HEK293 (cell line): Measurements from ENCODE around the gene MAPK11.

Source experiments
- CTCF ChIA-PET: fragments of 350-600 bp; formaldehyde crosslinking; extraction: SDS; loops from one replicate; lab custom pipeline; 2021; ENCODE audit warnings: antibody characterized with exemption; lab: Yijun Ruan, JAX
- POLR2A ChIA-PET: fragments of 300-600 bp; formaldehyde crosslinking; extraction: SDS; loops from one replicate; lab custom pipeline; 2020; ENCODE audit warnings: antibody characterized with exemption, inconsistent platforms; lab: Yijun Ruan, JAX
- H3K27ac ChIP-seq: fragments of 200-500 bp; sonication (Bioruptor generic); 2 replicates; pipeline ENCODE4 v1.5.1; 2014; ENCODE audit warnings: low read depth, low read length, control low read depth, inconsistent platforms; ENCODE audit errors: extremely low read depth
- H3K36me3 ChIP-seq, 2 experiments: fragments of 200-500 bp in 1 of 2; sonication (Bioruptor generic) in 1 of 2; 1 replicate in 1 of 2; 2 replicates in 1 of 2; pipeline ENCODE4 v1.5.1; 2014 to 2017; ENCODE audit warnings: inconsistent platforms in 2 of 2, low read length in 2 of 2; ENCODE audit not compliant: control insufficient read depth in 2 of 2, insufficient read depth in 1 of 2
- H3K4me1 ChIP-seq: fragments of 200-500 bp; sonication (Bioruptor generic); 2 replicates; pipeline ENCODE4 v1.5.1; 2014; ENCODE audit warnings: mild to moderate bottlenecking, low read length, inconsistent platforms; ENCODE audit not compliant: control insufficient read depth, insufficient read depth
- H3K4me3 ChIP-seq: 2 replicates; pipeline ENCODE4 v1.5.1; 2011; ENCODE audit warnings: low read depth, mild to moderate bottlenecking, control low read depth, low read length, moderate library complexity
- H3K9me3 ChIP-seq: fragments of 200-500 bp; sonication (Bioruptor generic); 2 replicates; pipeline ENCODE4 v1.5.1; 2014; ENCODE audit warnings: low read depth, low read length, inconsistent platforms; ENCODE audit not compliant: control insufficient read depth, insufficient read depth
- EGR2 ChIP-seq: fragments of 450-650 bp; formaldehyde crosslinking; IDR thresholded peaks from 2 replicates; pipeline ENCODE4 v1.5.1; 2016; ENCODE audit warnings: low read depth, missing biosample characterization, missing genetic modification characterization
- GLIS1 ChIP-seq: fragments of 450-650 bp; formaldehyde crosslinking; IDR thresholded peaks from 2 replicates; pipeline ENCODE4 v1.5.1; 2016; ENCODE audit warnings: missing biosample characterization, missing genetic modification characterization
- KLF1 ChIP-seq: fragments of 450-650 bp; formaldehyde crosslinking; IDR thresholded peaks from 2 replicates; pipeline ENCODE4 v1.5.1; 2016; ENCODE audit warnings: missing biosample characterization, missing genetic modification characterization
- SALL2 ChIP-seq: fragments of 450-650 bp; formaldehyde crosslinking; IDR thresholded peaks from 2 replicates; pipeline ENCODE4 v1.5.0; 2017; ENCODE audit warnings: missing biosample characterization, mild to moderate bottlenecking, missing genetic modification characterization, borderline replicate concordance
- SETDB1 ChIP-seq: IDR thresholded peaks from one replicate; pipeline ENCODE4 v1.6.1; 2017; ENCODE audit warnings: mild to moderate bottlenecking, low read length, moderate library complexity, mixed read lengths; ENCODE audit not compliant: insufficient read length
- ZNF114 ChIP-seq: fragments of 450-650 bp; formaldehyde crosslinking; IDR thresholded peaks from 2 replicates; pipeline ENCODE4 v1.5.0; 2017; ENCODE audit warnings: missing biosample characterization, missing genetic modification characterization
- ZNF138 ChIP-seq: fragments of 450-650 bp; formaldehyde crosslinking; IDR thresholded peaks from 2 replicates; pipeline ENCODE4 v1.5.1; 2016; ENCODE audit warnings: missing biosample characterization, missing genetic modification characterization, borderline replicate concordance
- ZNF169 ChIP-seq: fragments of 450-650 bp; formaldehyde crosslinking; IDR thresholded peaks from 2 replicates; pipeline ENCODE4 v1.5.1; 2016; ENCODE audit warnings: missing biosample characterization, missing genetic modification characterization
- ZNF248 ChIP-seq: fragments of 450-650 bp; formaldehyde crosslinking; IDR thresholded peaks from 2 replicates; pipeline ENCODE4 v1.5.1; 2017; ENCODE audit warnings: missing biosample characterization, missing genetic modification characterization
- ZNF341 ChIP-seq: fragments of 450-650 bp; formaldehyde crosslinking; IDR thresholded peaks from 2 replicates; pipeline ENCODE4; 2016; ENCODE audit warnings: low read depth, missing biosample characterization, missing genetic modification characterization
- ZNF433 ChIP-seq: fragments of 450-650 bp; formaldehyde crosslinking; IDR thresholded peaks from 2 replicates; pipeline ENCODE4 v1.5.1; 2016; ENCODE audit warnings: missing biosample characterization, missing genetic modification characterization, low read depth
- ZNF544 ChIP-seq: fragments of 450-650 bp; formaldehyde crosslinking; IDR thresholded peaks from 2 replicates; pipeline ENCODE4 v1.5.0; 2017; ENCODE audit warnings: missing biosample characterization, missing genetic modification characterization
- ZNF555 ChIP-seq: fragments of 450-650 bp; formaldehyde crosslinking; conservative IDR thresholded peaks from 2 replicates; pipeline ENCODE4 v1.5.1; 2017; ENCODE audit warnings: missing biosample characterization, mild to moderate bottlenecking, missing genetic modification characterization, inconsistent platforms
- ZNF600 ChIP-seq: fragments of 450-650 bp; formaldehyde crosslinking; IDR thresholded peaks from 2 replicates; pipeline ENCODE4 v1.5.1; 2016; ENCODE audit warnings: missing biosample characterization, missing genetic modification characterization
- ZNF658 ChIP-seq: fragments of 450-650 bp; formaldehyde crosslinking; IDR thresholded peaks from 2 replicates; pipeline ENCODE4; 2016; ENCODE audit warnings: missing biosample characterization, missing genetic modification characterization
- ZNF660 ChIP-seq: fragments of 450-650 bp; IDR thresholded peaks from 2 replicates; pipeline ENCODE4 v1.5.1; 2018; ENCODE audit warnings: missing biosample characterization, mild to moderate bottlenecking, missing genetic modification characterization
- ZXDB ChIP-seq: fragments of 450-650 bp; formaldehyde crosslinking; IDR thresholded peaks from 2 replicates; pipeline ENCODE4 v1.5.1; 2016; ENCODE audit warnings: missing biosample characterization, missing genetic modification characterization
- TF ChIP-seq, protein P1 (sequence below): fragments of 450-650 bp; formaldehyde crosslinking; IDR thresholded peaks from 2 replicates; pipeline ENCODE4 v1.5.1; 2016; ENCODE audit warnings: missing biosample characterization, missing genetic modification characterization
- TF ChIP-seq, protein P2 (sequence below): fragments of 450-650 bp; formaldehyde crosslinking; IDR thresholded peaks from 2 replicates; pipeline ENCODE4 v1.5.1; 2016; ENCODE audit warnings: missing biosample characterization, missing genetic modification characterization
- TF ChIP-seq, protein P3 (sequence below): fragments of 450-650 bp; formaldehyde crosslinking; IDR thresholded peaks from 2 replicates; pipeline ENCODE4 v1.5.1; 2016; ENCODE audit warnings: missing biosample characterization, missing genetic modification characterization
- TF ChIP-seq, protein P4 (sequence below): sonication (generic); formaldehyde crosslinking; IDR thresholded peaks from 2 replicates; pipeline ENCODE4 v1.8.1; 2022; ENCODE audit warnings: mild to moderate bottlenecking, moderate library complexity, missing genetic modification reagents
- TF ChIP-seq, protein P5 (sequence below): fragments of 450-650 bp; formaldehyde crosslinking; IDR thresholded peaks from 2 replicates; pipeline ENCODE4; 2016; ENCODE audit warnings: missing biosample characterization, missing genetic modification characterization
- TF ChIP-seq, protein P6 (sequence below): fragments of 450-650 bp; formaldehyde crosslinking; IDR thresholded peaks from 2 replicates; pipeline ENCODE4 v1.5.1; 2016; ENCODE audit warnings: missing biosample characterization, missing genetic modification characterization, low read depth
- TF ChIP-seq, protein P7 (sequence below): fragments of 450-650 bp; formaldehyde crosslinking; IDR thresholded peaks from 2 replicates; pipeline ENCODE4 v1.5.1; 2016; ENCODE audit warnings: missing biosample characterization, missing genetic modification characterization, low read depth

Gene MAPK11

DNA sequence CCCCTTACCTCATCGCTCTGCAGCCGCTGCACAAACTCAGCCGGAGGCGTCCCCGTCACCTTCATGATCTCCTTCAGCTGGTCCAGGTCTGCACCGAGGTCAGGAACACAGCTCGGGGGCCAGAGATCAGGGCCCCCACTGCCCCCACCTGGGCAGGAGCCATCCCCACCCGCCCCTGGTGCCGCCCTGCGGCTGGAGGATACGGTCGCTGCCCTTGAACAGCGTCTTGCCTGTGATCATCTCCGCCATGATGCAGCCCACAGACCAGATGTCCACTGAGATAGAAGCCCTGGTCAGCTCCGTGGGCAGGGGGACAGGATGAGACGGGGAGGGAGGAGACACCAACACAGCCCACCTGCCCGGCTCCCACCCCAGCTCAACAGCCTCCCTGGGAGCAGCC lies 14.6 kb downstream of the MAPK11 start:
- Histone ChIP-seq H3K9me3 (no peaks in the 10 kb centered on the region), H3K36me3 (peaks cover 0 to 75% of the 10 kb centered on the region in 2 experiments; a peak in 2 of 3 replicates), H3K4me1 (peaks cover 3% of the 10 kb centered on the region; the same call in 1 of the 2 replicates), H3K4me3 (no peak overlapping the region), H3K27ac (no peak overlapping the region)
- peak; percentile 69 for TF ChIP-seq EGR2
- TF ChIP-seq, protein P1, sequence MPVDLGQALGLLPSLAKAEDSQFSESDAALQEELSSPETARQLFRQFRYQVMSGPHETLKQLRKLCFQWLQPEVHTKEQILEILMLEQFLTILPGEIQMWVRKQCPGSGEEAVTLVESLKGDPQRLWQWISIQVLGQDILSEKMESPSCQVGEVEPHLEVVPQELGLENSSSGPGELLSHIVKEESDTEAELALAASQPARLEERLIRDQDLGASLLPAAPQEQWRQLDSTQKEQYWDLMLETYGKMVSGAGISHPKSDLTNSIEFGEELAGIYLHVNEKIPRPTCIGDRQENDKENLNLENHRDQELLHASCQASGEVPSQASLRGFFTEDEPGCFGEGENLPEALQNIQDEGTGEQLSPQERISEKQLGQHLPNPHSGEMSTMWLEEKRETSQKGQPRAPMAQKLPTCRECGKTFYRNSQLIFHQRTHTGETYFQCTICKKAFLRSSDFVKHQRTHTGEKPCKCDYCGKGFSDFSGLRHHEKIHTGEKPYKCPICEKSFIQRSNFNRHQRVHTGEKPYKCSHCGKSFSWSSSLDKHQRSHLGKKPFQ (tag by site-specific recombination) = no peak
- ChIA-PET POLR2A (interaction anchor here (0.7 to 1.0 kb wide), 2 partner anchors 10 to 48 kb away, joined by 3 read pairs; no protein-coding TSS in a partner anchor), CTCF (no interaction called here)

DNA sequence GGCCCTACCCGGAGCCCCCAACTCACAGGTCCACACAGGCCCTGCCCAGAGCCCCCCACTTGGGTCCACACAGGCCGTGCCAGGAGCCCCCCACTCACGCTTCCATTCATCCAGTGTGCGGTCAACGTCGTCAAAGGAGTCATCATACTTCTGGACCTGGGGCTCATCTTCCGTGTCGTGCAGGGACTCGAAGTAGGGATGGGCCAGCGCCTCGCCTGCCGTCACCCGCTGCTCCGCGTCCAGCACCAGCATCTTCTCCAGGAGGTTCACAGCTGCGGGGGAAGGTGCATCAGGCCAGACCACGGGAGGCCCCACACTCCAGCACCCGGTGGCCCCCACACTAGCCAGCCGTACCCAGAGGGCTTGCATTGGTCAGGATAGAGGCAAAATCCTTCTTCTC lies 15.1 kb downstream of the MAPK11 start:
- ChIA-PET POLR2A (interaction anchor here (1.0 kb wide), 1 partner anchor 10 kb away, joined by 3 read pairs; no protein-coding TSS in a partner anchor), CTCF (interaction anchor here (0.6 kb wide), 1 partner anchor 32 kb away, joined by 4 read pairs; no protein-coding TSS in a partner anchor)

DNA sequence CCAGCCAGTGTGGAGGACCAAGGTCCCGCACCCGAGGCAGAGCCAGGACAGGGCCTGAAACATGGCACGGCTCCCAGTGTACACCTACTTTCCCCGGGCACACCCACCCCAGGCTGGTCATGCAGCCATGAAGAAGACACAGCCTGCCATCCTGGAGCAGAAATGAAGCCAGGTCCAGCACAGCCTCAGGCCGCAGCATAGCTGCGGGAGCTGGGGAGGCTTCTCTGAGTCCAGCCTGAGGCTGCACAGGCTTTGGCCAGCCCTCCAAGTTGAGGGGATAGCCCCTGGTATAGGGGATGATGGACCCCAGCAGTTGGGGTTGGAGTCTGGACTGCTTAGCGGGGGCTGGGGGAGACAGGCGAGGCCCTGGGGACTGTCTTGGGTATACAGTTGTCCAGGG lies 16.2 kb downstream of the MAPK11 start:
- H3K4me1 ChIP-seq = peaks cover 9% of the 10 kb centered on the region
- no peaks in the 10 kb centered on the region for H3K9me3 ChIP-seq
- POLR2A ChIA-PET = no interaction called here
- CTCF ChIA-PET = interaction anchor here (0.7 kb wide), 1 partner anchor 22 kb away, joined by 3 read pairs; no protein-coding TSS in a partner anchor
- H3K27ac ChIP-seq = no peak overlapping the region
- H3K4me3 ChIP-seq = no peak overlapping the region
- peaks cover 0 to 80% of the 10 kb centered on the region in 2 experiments; a peak in 1 of 3 replicates for H3K36me3 ChIP-seq
- TF ChIP-seq ZNF658 (tag by site-specific recombination) (no peak), ZNF544 (no peak), ZNF248 (tag by site-specific recombination) (no peak), ZNF660 (no peak), GLIS1 (tag by site-specific recombination) (no peak), ZNF600 (0 out of 2 replicates have a peak, but pooled peaks have one; percentile 38), KLF1 (peak; percentile 47; the same call in 1 of the 2 replicates), ZNF433 (no peak)
- TF ChIP-seq, protein P2, sequence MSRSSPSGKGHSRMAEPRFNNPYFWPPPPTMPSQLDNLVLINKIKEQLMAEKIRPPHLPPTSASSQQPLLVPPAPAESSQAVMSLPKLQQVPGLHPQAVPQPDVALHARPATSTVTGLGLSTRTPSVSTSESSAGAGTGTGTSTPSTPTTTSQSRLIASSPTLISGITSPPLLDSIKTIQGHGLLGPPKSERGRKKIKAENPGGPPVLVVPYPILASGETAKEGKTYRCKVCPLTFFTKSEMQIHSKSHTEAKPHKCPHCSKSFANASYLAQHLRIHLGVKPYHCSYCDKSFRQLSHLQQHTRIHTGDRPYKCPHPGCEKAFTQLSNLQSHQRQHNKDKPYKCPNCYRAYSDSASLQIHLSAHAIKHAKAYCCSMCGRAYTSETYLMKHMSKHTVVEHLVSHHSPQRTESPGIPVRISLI (tag by site-specific recombination) = no peak
- TF ChIP-seq, protein P3, sequence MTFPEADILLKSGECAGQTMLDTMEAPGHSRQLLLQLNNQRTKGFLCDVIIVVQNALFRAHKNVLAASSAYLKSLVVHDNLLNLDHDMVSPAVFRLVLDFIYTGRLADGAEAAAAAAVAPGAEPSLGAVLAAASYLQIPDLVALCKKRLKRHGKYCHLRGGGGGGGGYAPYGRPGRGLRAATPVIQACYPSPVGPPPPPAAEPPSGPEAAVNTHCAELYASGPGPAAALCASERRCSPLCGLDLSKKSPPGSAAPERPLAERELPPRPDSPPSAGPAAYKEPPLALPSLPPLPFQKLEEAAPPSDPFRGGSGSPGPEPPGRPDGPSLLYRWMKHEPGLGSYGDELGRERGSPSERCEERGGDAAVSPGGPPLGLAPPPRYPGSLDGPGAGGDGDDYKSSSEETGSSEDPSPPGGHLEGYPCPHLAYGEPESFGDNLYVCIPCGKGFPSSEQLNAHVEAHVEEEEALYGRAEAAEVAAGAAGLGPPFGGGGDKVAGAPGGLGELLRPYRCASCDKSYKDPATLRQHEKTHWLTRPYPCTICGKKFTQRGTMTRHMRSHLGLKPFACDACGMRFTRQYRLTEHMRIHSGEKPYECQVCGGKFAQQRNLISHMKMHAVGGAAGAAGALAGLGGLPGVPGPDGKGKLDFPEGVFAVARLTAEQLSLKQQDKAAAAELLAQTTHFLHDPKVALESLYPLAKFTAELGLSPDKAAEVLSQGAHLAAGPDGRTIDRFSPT (tag by site-specific recombination) = 0 out of 2 replicates have a peak, but pooled peaks have one; percentile 16
- TF ChIP-seq, protein P4, sequence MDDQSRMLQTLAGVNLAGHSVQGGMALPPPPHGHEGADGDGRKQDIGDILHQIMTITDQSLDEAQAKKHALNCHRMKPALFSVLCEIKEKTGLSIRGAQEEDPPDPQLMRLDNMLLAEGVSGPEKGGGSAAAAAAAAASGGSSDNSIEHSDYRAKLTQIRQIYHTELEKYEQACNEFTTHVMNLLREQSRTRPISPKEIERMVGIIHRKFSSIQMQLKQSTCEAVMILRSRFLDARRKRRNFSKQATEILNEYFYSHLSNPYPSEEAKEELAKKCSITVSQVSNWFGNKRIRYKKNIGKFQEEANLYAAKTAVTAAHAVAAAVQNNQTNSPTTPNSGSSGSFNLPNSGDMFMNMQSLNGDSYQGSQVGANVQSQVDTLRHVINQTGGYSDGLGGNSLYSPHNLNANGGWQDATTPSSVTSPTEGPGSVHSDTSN (CRISPR knock-in tag) = no peak
- TF ChIP-seq, protein P5, sequence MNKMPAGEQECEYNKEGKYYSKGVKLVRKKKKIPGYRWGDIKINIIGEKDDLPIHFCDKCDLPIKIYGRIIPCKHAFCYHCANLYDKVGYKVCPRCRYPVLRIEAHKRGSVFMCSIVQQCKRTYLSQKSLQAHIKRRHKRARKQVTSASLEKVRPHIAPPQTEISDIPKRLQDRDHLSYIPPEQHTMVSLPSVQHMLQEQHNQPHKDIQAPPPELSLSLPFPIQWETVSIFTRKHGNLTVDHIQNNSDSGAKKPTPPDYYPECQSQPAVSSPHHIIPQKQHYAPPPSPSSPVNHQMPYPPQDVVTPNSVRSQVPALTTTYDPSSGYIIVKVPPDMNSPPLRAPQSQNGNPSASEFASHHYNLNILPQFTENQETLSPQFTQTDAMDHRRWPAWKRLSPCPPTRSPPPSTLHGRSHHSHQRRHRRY = no peak
- TF ChIP-seq, protein P6, sequence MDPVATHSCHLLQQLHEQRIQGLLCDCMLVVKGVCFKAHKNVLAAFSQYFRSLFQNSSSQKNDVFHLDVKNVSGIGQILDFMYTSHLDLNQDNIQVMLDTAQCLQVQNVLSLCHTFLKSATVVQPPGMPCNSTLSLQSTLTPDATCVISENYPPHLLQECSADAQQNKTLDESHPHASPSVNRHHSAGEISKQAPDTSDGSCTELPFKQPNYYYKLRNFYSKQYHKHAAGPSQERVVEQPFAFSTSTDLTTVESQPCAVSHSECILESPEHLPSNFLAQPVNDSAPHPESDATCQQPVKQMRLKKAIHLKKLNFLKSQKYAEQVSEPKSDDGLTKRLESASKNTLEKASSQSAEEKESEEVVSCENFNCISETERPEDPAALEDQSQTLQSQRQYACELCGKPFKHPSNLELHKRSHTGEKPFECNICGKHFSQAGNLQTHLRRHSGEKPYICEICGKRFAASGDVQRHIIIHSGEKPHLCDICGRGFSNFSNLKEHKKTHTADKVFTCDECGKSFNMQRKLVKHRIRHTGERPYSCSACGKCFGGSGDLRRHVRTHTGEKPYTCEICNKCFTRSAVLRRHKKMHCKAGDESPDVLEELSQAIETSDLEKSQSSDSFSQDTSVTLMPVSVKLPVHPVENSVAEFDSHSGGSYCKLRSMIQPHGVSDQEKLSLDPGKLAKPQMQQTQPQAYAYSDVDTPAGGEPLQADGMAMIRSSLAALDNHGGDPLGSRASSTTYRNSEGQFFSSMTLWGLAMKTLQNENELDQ (tag by site-specific recombination) = no peak
- TF ChIP-seq, protein P7, sequence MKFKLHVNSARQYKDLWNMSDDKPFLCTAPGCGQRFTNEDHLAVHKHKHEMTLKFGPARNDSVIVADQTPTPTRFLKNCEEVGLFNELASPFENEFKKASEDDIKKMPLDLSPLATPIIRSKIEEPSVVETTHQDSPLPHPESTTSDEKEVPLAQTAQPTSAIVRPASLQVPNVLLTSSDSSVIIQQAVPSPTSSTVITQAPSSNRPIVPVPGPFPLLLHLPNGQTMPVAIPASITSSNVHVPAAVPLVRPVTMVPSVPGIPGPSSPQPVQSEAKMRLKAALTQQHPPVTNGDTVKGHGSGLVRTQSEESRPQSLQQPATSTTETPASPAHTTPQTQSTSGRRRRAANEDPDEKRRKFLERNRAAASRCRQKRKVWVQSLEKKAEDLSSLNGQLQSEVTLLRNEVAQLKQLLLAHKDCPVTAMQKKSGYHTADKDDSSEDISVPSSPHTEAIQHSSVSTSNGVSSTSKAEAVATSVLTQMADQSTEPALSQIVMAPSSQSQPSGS (tag by site-specific recombination) = no peak

More for the DNA sequence above, 15.1 kb downstream of the MAPK11 start:
- Histone ChIP-seq H3K36me3 (peaks cover 0 to 77% of the 10 kb centered on the region in 2 experiments; a peak in 2 of 3 replicates), H3K4me1 (peaks cover 8% of the 10 kb centered on the region), H3K4me3 (no peak overlapping the region), H3K27ac (no peak overlapping the region), H3K9me3 (no peaks in the 10 kb centered on the region)
- TF ChIP-seq ZNF169 (tag by site-specific recombination) (no peak), ZNF138 (no peak), ZNF555 (no peak), ZXDB (no peak), ZNF114 (tag by site-specific recombination) (no peak), SALL2 (tag by site-specific recombination) (no peak), SETDB1 (no peak), ZNF341 (tag by site-specific recombination) (no peak)
